Keratinocyte (primary cell): ENCODE results near the gene NCBP3.

ENCODE experiments used
- EZH2 ChIP-seq: IDR thresholded peaks from one replicate; pipeline ENCODE4 v1.6.1; 2012; ENCODE audit warnings: inconsistent platforms, mild to moderate bottlenecking, low read length, moderate library complexity
- TF ChIP-seq, protein P1 (sequence below), 3 experiments: IDR thresholded peaks in 1 of 3; conservative IDR thresholded peaks in 1 of 3; optimal IDR thresholded peaks in 1 of 3; 2 replicates in 2 of 3; 3 replicates in 1 of 3; pipeline versions ENCODE3 to v1.5.1; 2011; ENCODE audit warnings: low read length in 3 of 3, mild to moderate bottlenecking in 3 of 3, moderate library complexity in 2 of 3, control low read depth in 1 of 3, inconsistent platforms in 1 of 3; ENCODE audit not compliant: insufficient read depth in 2 of 3; ENCODE audit errors: extremely low read depth in 1 of 3

DNA sequence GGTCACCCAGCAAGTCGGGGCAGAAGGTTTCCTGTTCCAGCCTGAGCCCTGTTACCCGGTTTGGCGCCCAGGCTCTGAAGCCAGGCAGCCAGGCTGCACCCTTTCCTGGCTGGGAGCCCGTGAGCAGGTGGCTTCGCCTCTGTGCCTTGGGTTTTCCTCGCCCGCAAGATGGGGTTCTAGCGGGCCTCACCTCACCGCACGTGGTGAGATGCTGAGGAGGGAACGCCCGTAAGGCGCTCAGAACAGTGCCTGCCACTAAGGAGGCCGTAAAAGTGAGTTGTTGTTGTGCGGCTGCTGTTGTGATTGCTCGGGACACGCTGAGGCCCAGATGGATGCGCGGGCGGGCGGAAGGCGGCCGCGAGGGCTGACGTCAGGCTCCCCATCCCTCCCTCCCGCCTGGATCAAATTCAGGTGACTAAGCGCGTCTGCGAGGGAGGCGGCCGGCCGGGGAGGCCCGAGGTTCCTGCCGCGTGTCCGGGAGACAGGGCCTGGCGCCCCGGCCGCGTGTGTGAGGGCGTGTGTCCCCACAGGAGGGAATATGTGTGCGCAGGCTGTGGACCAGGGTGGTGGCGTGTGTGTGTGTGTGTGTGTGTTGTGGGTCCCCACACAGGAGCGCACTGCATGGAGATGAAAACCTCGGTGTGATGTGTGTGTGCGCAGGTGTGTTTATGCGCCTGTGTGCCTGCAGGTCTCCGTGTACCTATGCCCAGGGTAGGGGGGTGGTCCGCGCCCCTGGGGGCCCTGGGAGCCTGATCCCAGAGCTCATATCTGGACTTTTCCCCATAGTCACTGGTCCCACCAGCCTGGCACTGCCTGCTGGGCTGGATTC lies 42.5 kb upstream of the NCBP3 start:
- TF ChIP-seq, protein P1, sequence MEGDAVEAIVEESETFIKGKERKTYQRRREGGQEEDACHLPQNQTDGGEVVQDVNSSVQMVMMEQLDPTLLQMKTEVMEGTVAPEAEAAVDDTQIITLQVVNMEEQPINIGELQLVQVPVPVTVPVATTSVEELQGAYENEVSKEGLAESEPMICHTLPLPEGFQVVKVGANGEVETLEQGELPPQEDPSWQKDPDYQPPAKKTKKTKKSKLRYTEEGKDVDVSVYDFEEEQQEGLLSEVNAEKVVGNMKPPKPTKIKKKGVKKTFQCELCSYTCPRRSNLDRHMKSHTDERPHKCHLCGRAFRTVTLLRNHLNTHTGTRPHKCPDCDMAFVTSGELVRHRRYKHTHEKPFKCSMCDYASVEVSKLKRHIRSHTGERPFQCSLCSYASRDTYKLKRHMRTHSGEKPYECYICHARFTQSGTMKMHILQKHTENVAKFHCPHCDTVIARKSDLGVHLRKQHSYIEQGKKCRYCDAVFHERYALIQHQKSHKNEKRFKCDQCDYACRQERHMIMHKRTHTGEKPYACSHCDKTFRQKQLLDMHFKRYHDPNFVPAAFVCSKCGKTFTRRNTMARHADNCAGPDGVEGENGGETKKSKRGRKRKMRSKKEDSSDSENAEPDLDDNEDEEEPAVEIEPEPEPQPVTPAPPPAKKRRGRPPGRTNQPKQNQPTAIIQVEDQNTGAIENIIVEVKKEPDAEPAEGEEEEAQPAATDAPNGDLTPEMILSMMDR (optimal IDR thresholded peaks at IDR 0.05 in 1 of 3, IDR thresholded peaks at IDR 0.05 in 1 of 3, conservative IDR thresholded peaks at IDR 0.05 in 1 of 3; ENCODE audit: extremely low read depth in 1 of 3, insufficient read depth in 2 of 3, low read length in 3 of 3), result no peak
- no peak for TF ChIP-seq EZH2
